Inflammatory macrophage treated with lipopolysaccharide for 4 hours (primary cell): Measurements from ENCODE around the gene SLF2.

Experiments used
- DNase-seq: peaks from one replicate; pipeline ENCODE4 v3.0.0-alpha.2; 2020

SLF2 gene

GRCh38 chr10:100899171-100899570 is 13.6 kb upstream of the SLF2 start:
- DNase-seq, result peak; percentile 2

- DNase-seq, result no peak
Observed at GRCh38 chr10:100901051-100901450, 11.7 kb upstream of the SLF2 start.

GRCh38 chr10:100902622-100903021 is 10.1 kb upstream of the SLF2 start:
- no peak for DNase-seq

- no peak for DNase-seq
Observed at GRCh38 chr10:100904917-100905316, 7.8 kb upstream of the SLF2 start.

- no peak for DNase-seq
Observed at GRCh38 chr10:100907175-100907574, 5.6 kb upstream of the SLF2 start.

- DNase-seq, result no peak
Observed at GRCh38 chr10:100907773-100908363, 4.9 kb upstream of the SLF2 start.

- DNase-seq, result no peak
Observed at GRCh38 chr10:100908378-100908777, 4.4 kb upstream of the SLF2 start.

GRCh38 chr10:100909501-100910263 is 3.1 kb upstream of the SLF2 start:
- DNase-seq, result no peak

- no peak for DNase-seq
Observed at GRCh38 chr10:100911472-100911871, 1.3 kb upstream of the SLF2 start.

GRCh38 chr10:100912013-100912604 is 654 bp upstream of the SLF2 start:
- DNase-seq, result peak; percentile 33

- DNase-seq, result no peak
Observed at GRCh38 chr10:100913470-100913865, 705 bp downstream of the SLF2 start.

GRCh38 chr10:100917071-100917470 is 4.3 kb downstream of the SLF2 start:
- DNase-seq, result no peak

GRCh38 chr10:100923580-100923979 is 10.8 kb downstream of the SLF2 start:
- no peak for DNase-seq

- no peak for DNase-seq
Observed at GRCh38 chr10:100927266-100927665, 14.5 kb downstream of the SLF2 start.

- DNase-seq, result no peak
Observed at GRCh38 chr10:100928039-100928438, 15.3 kb downstream of the SLF2 start.

- no peak for DNase-seq
Observed at GRCh38 chr10:100930368-100930767, 17.6 kb downstream of the SLF2 start.

GRCh38 chr10:100934084-100934659 is 21.4 kb downstream of the SLF2 start:
- no peak for DNase-seq

GRCh38 chr10:100939763-100940344 is 27.1 kb downstream of the SLF2 start:
- DNase-seq, result no peak

GRCh38 chr10:100942229-100942628 is 29.5 kb downstream of the SLF2 start:
- DNase-seq, result no peak

GRCh38 chr10:100943508-100943907 is 30.7 kb downstream of the SLF2 start:
- no peak for DNase-seq

GRCh38 chr10:100945754-100946153 is 33.0 kb downstream of the SLF2 start:
- DNase-seq, result no peak

GRCh38 chr10:100948916-100949315 is 36.2 kb downstream of the SLF2 start:
- DNase-seq, result no peak

- DNase-seq, result peak; percentile 88
Observed at GRCh38 chr10:100960251-100960650, 47.5 kb downstream of the SLF2 start.
